ENCODE results near the gene PM20D1.
"Not testable (repeated sequence)": the region's sequence is repeated elsewhere in the genome, so short reads cannot be mapped to it uniquely, and the experiment has no call there.

Gene PM20D1

DNA sequence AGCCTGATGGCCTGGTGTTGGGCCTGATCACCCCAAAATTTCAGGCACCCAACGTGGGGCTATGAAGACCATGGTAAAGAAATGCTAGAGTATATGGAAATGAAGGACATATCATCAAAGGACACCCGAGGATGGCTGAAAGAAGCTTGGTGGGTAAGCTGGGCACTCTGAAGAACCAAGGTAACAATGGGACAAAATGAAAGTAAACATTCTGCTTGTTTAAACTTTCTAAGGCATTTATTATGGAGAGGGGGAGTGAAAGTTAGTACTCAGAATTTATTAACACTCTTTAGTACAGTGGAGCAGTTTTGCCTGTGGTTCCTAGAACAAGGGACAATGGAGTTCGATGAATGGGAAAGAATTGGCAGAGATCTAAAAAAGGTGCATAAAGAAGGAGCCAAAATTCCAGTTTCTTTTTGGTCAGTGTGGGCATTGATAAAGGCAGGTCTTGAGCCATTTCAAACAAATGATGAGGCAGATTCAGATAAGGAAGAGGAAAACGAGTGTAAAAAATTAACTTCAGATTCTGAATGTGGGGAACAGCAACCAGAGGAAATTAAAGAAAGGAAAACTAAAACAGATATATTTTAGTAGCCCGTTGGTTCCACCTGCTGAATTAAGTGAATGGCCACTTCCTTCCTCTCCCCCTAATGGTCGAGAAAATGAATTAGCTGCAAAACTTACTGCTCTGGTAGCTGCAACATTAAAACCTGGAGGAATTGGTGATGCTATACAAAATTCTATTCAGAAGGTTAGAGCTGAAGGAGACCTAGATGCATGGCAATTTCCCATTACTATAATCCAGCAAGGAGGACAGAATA is 8.4 kb upstream of the PM20D1 start:
- no peak overlapping the region for H3K4me3 ChIP-seq (ENCODE audit: low read length)
- TF ChIP-seq ZNF274 (IDR thresholded peaks at IDR 0.05; ENCODE audit: low read depth, low read length), result no peak

DNA sequence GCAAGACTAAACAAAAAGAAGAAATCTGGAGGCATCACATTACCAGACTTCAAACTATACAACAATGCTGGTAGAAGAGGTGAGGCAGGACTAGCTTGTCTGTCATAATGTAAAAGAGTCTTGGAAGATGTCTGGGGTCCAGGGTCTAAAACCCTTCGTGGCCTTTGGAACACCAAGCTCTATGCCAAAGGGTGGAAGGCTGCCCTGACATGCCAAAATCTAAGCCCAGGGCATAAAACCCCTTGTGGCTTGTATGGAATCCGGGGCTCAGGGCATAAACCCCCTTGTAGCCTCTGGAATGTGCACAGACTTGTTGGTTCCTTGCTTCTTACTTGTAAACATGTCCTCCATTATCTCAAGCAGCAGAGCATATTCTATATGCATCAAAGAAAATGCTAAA is 7.6 kb upstream of the PM20D1 start:
- not testable (repeated sequence) for H3K4me3 ChIP-seq (ENCODE audit: low read length)

DNA sequence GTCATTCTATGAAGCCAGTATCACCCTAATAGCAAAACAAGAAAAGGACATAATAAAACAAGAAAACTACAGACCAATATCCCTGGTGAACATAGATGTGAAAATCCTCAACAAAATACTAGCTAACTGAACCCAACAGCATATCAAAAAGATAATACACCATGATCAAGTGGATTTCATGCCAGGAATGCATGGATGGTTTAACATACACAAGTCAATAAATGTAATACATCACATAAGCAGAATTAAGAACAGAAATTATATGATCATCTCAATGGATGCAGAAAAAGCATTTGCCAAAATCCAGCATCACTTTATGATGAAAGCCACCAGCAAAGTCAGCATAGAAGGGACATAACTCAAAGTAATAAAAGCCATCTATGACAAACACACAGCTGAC is 6.5 kb upstream of the PM20D1 start:
- no peak for TF ChIP-seq ZNF274 (IDR thresholded peaks at IDR 0.05; ENCODE audit: low read depth, low read length)
- no peak overlapping the region for H3K4me3 ChIP-seq (ENCODE audit: low read length)

DNA sequence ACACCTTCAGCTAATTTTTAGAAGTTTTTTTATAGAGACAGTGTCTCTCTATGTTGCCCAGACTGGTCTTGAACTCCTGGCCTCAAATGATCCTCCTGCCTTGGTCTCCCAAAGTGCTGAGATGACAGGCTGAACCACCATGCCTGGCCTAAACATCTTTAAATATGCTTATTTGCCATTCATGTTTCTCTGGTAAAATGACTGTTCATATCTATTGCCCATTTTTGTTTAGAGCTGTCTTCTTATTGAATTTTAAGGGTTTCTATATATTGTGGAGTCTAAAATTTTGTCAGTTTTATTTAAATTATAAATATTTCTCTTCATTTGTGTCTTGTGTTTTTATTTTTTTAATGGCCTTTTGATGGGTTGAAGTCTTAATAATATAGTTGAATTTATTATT is 3.0 kb upstream of the PM20D1 start:
- no peak for TF ChIP-seq ZNF274 (IDR thresholded peaks at IDR 0.05; ENCODE audit: low read depth, low read length)
- H3K4me3 ChIP-seq (ENCODE audit: low read length), result no peak overlapping the region

DNA sequence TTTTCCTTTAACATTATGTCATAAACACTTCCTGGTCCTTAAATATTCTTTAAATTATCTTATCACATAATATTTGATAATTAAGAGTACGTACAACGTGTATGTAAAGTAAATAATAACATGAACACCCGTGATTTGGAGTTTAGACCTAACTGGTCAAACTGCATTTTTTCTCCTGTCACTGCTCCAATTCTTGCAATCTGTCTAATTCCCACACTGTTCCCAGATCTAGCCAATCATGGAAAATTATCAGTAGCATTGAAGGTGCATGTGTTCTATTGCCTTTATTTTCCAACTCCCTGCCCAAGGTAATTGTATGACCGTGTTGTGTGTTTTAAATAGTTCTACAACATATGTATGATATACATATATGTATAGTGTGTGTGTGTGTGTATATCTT is 2.1 kb upstream of the PM20D1 start:
- H3K4me3 ChIP-seq (ENCODE audit: low read length), result no peak overlapping the region
- no peak for TF ChIP-seq ZNF274 (IDR thresholded peaks at IDR 0.05; ENCODE audit: low read depth, low read length)

DNA sequence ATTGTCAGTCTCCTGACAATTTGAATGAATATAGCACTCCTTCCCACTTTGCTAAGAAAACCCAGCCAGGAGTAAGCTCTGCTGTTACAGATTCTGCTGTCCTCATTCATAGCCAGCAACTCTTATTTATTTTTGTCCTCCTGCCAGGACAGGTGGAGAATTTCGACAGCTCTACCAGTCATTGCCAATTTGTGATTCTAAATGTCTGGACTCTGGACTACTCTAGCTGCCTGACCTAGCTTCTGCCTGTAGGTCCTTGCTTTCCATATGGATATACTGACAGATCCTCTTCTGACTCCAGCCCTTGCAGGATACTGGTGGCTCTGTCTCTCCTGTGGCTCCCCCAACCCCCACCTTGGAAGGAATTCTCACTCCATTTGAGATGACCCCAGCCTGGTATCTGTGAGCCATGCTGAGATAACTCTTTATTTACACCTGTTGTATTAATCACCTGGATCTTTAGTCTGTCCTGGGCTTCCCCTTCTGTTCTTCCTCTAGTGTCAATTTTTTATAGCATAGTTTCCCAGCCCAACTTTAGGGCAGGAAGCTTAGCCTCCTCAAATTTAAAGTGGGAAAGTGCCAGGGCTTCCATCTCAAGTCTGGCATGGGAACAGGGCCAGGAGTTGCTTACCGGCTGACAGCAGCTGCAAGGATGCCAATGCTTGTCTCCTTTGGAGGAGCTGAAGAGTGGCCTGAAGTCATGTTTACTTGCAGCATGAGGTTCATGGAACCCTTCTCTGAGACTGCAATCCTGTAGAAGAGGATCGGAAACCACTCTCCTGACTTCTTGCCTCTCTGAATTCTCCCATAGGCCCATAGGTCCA is 6.7 kb downstream of the PM20D1 start:
- TF ChIP-seq ZNF274 (IDR thresholded peaks at IDR 0.05; ENCODE audit: low read depth, low read length), result no peak
- H3K4me3 ChIP-seq (ENCODE audit: low read length), result no peak overlapping the region

DNA sequence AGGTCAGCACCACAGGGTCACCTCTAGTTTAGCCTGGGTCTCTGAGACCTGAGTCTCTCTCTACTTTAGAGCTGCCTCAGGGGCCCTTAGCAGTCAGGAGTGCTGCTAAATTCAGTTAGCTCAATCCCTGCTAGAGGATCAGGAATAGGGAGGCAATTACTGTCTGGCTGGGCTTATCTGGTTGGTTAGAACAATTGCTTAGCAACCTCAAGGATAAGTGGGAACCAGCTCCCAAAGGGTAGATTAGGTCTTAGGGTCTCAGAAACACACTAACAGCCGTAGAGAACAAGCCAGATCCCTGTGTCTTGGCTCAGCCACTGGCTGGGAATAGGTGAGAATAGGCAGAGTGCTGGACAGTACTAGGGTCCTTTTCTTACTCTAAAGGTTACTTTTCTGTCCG is 7.7 kb downstream of the PM20D1 start:
- TF ChIP-seq ZNF274 (IDR thresholded peaks at IDR 0.05; ENCODE audit: low read depth, low read length), result no peak
- no peak overlapping the region for H3K4me3 ChIP-seq (ENCODE audit: low read length)

DNA sequence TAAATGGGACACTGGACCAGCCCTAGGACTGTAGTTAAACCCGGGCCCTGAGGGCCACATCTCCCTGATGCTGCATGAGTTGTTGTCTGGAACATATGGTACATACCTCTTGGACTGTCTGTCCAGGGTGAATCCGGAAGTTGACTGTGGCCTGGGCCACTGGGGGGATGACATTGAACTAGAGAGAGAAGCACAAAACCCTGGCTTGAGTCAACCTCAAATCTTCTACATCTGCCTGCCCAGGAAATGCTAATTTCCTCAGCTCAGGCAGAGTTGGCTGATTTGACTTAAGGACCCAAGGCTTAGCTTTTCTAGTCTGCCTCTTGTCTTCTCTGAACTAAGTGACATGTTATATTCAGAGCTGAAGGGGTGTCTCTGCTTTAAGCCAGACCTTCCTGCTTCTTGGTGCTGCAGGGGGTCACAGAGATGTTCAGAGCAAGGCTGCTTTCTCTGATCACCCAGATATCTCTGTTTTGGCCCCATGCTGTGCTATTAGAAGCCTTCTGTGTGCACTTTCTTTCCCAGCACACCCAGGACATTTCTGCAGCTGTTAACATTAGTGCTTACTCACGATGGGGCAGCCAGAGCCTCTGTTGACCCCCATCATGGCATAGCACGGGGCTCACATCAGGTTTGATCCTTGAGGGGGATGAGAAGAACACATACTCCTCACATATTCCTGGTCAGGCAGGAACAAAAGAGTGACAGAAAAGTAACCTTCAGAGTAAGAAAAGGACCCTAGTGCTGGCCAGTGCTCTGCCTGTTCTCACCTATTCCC is 9.6 kb downstream of the PM20D1 start:
- no peak overlapping the region for H3K4me3 ChIP-seq (ENCODE audit: low read length)
- TF ChIP-seq ZNF274 (IDR thresholded peaks at IDR 0.05; ENCODE audit: low read depth, low read length), result no peak

DNA sequence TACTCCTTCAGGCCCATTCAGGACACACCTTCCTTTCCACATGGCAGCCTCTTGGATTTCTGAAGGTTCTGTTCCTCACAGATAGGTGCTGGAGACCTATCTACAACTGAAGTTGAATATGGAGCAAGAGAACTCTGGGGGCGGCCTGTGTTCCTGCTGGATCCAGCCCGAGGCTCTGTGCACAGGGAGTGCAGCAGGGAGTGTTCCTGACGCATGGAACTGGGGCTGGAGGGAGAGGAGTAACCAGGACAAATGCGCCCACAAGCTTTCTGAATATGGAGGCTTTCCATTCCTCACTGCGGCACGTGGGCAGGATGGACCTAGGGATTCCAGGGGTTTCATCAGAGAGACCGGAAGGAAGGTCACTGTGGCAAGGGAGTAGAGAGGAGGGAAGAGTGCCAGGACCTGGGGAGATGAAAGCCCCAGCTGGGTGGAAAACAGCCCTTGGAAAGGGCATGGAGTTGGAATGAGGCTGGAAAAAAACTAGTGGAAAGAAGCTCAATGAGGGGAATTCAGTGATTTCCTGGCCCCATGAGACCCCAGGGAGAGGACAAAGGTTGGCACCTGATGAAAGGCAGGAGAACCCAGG is 12.5 kb downstream of the PM20D1 start:
- no peak for TF ChIP-seq ZNF274 (IDR thresholded peaks at IDR 0.05; ENCODE audit: low read depth, low read length)
- no peak overlapping the region for H3K4me3 ChIP-seq (ENCODE audit: low read length)

DNA sequence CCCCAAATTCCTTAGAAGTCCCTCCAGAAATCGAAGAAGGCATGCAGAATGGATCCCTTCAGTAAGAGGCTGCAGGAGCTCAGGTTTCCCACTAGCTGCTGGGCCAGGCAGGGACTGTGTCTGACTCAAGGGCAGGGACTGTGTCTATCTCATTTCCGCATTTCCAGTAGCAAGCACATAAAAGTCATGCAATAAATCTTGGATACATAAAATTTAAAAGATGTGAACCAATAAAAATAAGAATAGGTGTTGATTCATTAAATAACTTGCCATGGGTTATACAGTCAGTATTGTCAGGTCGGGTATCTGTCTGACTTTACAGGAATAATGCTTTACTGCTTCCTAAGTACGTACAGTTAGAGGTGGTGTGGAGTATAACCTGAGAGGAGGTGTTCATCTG is 15.2 kb downstream of the PM20D1 start:
- no peak overlapping the region for H3K4me3 ChIP-seq (ENCODE audit: low read length)
- TF ChIP-seq ZNF274 (IDR thresholded peaks at IDR 0.05; ENCODE audit: low read depth, low read length), result no peak

DNA sequence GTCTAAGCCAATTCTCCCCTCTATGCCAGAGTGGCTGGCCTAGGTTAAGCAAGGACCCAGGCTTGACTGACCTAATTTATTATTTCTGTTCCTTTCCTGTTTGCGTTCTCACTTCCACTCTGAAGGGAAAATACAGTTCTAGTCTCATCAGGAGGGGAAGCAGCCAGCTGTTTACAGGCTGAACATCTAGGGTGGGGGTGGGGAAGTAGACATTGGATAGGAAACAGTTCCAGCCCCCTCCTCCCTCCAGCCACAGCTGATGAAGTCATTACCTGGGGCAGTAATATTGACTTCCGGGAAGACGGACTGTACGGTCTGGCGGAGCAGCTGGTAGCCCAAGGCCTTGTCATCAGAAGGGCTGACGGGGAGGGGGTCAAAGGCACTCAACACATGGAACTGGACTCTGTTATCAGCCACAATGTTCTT is 17.6 kb downstream of the PM20D1 start:
- no peak for TF ChIP-seq ZNF274 (IDR thresholded peaks at IDR 0.05; ENCODE audit: low read depth, low read length)
- no peak overlapping the region for H3K4me3 ChIP-seq (ENCODE audit: low read length)

DNA sequence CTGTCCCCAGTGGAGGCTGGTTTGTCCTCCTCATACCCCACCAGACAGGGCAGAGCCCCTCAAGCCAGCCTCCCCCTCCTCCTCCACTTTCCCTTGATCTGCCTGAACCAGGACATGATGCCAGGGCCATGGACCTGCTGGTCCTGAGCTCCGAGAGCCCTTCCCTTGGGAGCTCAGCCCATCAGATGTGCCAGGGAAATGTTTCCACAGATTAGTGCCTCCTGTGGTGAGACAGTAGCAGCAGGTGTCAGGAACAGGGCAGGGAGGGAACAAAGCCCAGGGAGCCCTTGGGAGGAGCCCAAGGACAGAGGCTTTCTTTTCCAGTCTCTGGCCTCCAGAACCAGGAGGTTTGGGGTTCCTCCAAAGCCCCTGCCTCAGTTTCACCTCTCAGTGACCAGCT is 22.3 kb downstream of the PM20D1 start:
- H3K4me3 ChIP-seq (ENCODE audit: low read length), result no peak overlapping the region
- no peak for TF ChIP-seq ZNF274 (IDR thresholded peaks at IDR 0.05; ENCODE audit: low read depth, low read length)

DNA sequence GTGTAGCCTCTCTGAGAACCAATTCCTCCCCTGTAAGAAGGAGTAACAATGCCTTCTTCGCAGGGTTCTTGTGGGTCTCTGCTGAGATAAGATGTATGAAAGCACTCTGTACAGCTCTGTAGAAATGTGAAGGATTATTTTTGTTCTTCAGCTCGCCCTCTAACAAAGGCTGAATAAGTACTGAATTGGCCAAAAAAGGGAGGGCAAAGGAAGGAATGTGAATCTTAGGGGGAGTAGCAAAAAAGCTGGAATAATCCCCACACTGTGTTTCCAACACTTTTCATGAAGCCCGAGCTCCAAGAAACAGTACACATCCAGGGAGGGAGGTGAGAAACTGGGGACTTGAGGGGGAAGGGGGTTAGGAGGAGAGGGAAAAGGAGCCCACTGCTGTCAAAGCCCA is 22.9 kb downstream of the PM20D1 start:
- no peak for TF ChIP-seq ZNF274 (IDR thresholded peaks at IDR 0.05; ENCODE audit: low read depth, low read length)

More for the DNA sequence above, 22.9 kb downstream of the PM20D1 start:
- H3K4me3 ChIP-seq (ENCODE audit: low read length), result no peak overlapping the region

All from GM08714 (cell line).